ENCODE results near the gene MTHFD1L.

The MTHFD1L gene

DNA sequence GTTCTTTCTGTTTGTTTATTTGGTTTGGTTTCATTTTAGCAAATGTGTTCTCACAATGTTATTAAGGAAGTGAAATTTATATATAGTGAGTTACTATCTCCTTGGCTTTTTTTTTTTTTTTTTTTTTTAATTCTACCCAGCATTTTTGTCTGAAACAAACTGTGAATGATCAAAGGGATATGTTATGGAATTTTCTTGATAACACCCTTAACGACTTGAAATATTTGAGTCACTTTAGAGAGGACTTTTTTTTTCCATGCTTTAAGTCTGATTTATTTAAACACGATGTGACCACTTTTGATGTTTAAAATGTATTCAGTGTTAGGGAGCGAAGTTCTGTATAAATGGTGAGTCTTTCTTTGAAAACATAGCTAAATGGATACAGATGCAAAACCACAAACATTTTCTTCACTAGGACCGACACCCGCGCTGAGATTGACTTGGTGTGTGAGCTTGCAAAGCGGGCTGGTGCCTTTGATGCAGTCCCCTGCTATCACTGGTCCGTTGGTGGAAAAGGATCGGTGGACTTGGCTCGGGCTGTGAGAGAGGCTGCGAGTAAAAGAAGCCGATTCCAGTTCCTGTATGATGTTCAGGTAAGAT lies 149.7 kb downstream of the MTHFD1L start:
- peaks cover 60% of the 10 kb centered on the region for H3K36me3 ChIP-seq (ENCODE audit: control insufficient read depth, insufficient read depth, low read length)
- H3K4me3 ChIP-seq (ENCODE audit: low read depth, low read length): no peak overlapping the region
- H3K27ac ChIP-seq (ENCODE audit: low read depth, low read length): no peak overlapping the region
- no peaks in the 10 kb centered on the region for H3K9me3 ChIP-seq (ENCODE audit: control insufficient read depth, insufficient read depth, low read length)
- peaks cover 4% of the 10 kb centered on the region for H3K4me1 ChIP-seq (ENCODE audit: control insufficient read depth, insufficient read depth, low read length)
- H3K9ac ChIP-seq (ENCODE audit: low read depth, low read length): no peak overlapping the region
- H3K27me3 ChIP-seq (ENCODE audit: control insufficient read depth, insufficient read depth, low read length): no peaks in the 10 kb centered on the region

DNA sequence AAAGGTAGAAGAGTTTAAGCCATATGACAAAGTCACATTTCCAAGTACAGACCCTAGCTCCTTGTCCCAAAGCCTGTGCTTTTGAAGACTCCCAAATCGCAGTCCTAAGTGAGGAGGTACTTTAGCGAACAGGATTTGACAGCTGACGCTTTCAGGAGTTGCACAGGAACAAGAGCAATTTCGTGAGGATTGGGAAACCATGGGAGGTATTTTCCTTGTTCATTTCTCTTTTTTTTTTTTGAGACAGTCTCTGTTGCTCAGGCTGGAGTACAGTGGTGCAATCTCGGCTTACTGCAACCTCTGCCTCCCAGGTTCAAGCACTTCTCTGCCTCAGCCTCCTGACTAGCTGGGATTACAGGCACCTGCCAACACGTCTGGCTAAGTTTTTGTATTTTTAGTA lies 150.6 kb downstream of the MTHFD1L start:
- no peak overlapping the region for H3K27ac ChIP-seq (ENCODE audit: low read depth, low read length)
- peaks cover 69% of the 10 kb centered on the region for H3K36me3 ChIP-seq (ENCODE audit: control insufficient read depth, insufficient read depth, low read length)

DNA sequence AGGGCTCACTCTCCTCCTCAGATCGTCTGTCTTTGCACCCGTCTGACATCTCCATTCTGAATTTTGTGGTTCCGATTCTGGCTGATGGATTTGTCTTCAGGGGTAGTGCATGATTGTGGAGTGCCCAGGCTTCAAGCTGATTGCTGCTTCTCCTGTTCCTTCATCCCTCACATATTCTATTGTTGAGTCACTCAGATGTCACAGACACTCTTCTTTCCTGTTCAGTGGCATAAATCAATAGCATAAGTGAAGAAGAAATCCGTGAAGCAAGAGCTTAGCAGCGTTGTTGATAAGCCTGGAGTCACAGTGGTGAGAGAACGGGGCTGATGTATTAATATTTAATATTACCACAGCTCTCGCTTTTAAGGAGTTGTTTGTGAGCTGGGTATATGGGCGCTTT lies 152.5 kb downstream of the MTHFD1L start:
- H3K4me1 ChIP-seq (ENCODE audit: control insufficient read depth, insufficient read depth, low read length): peaks cover 17% of the 10 kb centered on the region
- H3K4me3 ChIP-seq (ENCODE audit: low read depth, low read length): no peak overlapping the region
- H3K36me3 ChIP-seq (ENCODE audit: control insufficient read depth, insufficient read depth, low read length): peaks cover 79% of the 10 kb centered on the region
- no peak overlapping the region for H3K27ac ChIP-seq (ENCODE audit: low read depth, low read length)
- H3K9ac ChIP-seq (ENCODE audit: low read depth, low read length): no peak overlapping the region
- no peaks in the 10 kb centered on the region for H3K27me3 ChIP-seq (ENCODE audit: control insufficient read depth, insufficient read depth, low read length)
- no peaks in the 10 kb centered on the region for H3K9me3 ChIP-seq (ENCODE audit: control insufficient read depth, insufficient read depth, low read length)

More for the DNA sequence above, 150.6 kb downstream of the MTHFD1L start:
- H3K27me3 ChIP-seq (ENCODE audit: control insufficient read depth, insufficient read depth, low read length): no peaks in the 10 kb centered on the region
- no peaks in the 10 kb centered on the region for H3K9me3 ChIP-seq (ENCODE audit: control insufficient read depth, insufficient read depth, low read length)
- peaks cover 3% of the 10 kb centered on the region; the same call in 1 of the 2 replicates for H3K4me1 ChIP-seq (ENCODE audit: control insufficient read depth, insufficient read depth, low read length)
- H3K9ac ChIP-seq (ENCODE audit: low read depth, low read length): no peak overlapping the region
- no peak overlapping the region for H3K4me3 ChIP-seq (ENCODE audit: low read depth, low read length)

DNA sequence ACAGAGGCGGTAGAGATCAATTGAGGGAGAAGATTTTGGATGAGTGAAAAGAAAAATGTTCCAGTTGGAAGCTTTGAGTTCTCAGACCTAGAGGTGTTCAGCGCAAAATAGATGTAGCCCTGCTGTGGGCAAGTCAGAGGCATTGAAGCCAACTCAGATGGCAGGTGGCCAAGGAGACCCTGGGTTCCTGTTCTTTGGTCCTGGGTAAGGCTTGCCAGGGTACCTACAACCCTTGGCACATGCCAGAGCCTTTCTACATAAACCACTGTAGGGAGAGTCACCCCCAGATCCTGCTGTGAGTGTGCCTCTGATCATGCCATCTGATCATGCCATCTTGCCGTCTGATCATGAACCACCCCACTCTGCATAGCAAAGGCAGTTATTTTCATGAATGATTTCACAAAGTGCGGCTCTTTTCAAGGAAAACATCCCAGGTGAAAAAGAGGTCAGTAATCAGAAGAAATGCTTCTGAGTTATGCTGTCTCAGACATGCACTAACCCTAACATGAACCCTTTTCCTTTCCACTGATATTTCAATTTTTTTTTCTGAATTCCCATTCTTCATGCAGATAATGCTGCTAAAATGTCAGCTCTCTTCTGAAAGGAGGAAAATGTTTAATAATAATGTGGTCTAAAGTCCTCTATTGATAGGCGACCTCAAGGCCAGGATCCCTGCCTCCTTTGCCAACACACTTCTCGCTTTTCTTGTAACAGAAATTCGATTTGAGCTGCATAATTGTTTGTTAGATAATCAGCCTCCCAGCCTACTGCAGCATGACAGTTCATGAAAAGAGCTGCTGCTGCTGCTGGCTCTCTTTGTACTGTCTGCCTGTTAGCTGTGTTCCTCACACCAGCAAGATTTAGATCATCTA lies 153.6 kb downstream of the MTHFD1L start:
- Histone ChIP-seq H3K36me3 (ENCODE audit: control insufficient read depth, insufficient read depth, low read length) (peaks cover 81% of the 10 kb centered on the region), H3K4me3 (ENCODE audit: low read depth, low read length) (no peak overlapping the region), H3K9ac (ENCODE audit: low read depth, low read length) (no peak overlapping the region), H3K4me1 (ENCODE audit: control insufficient read depth, insufficient read depth, low read length) (peaks cover 17% of the 10 kb centered on the region), H3K27me3 (ENCODE audit: control insufficient read depth, insufficient read depth, low read length) (no peaks in the 10 kb centered on the region), H3K27ac (ENCODE audit: low read depth, low read length) (no peak overlapping the region), H3K9me3 (ENCODE audit: control insufficient read depth, insufficient read depth, low read length) (no peaks in the 10 kb centered on the region)

DNA sequence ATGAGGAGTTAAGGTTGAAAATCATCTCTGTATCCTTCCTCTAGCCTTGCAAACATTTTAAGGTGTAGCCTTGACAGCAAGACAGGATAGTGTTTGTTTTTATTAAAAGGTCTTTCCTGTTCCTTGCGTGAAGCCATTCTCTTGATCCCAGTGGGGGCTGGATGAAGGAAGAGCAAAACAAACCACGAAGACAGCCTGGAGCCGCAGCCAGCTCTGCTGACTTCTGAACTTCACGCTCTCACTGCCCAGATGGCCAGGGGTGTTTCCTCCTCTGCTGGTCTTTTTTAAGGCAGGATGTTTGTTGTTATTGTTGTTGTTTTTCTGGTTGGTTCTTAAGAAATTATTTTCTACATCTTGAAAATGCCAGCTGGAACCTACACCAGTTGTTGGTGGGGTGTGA lies 156.4 kb downstream of the MTHFD1L start:
- no peaks in the 10 kb centered on the region for H3K9me3 ChIP-seq (ENCODE audit: control insufficient read depth, insufficient read depth, low read length)
- no peak overlapping the region for H3K9ac ChIP-seq (ENCODE audit: low read depth, low read length)
- H3K27ac ChIP-seq (ENCODE audit: low read depth, low read length): peak overlapping the region; percentile 56
- no peaks in the 10 kb centered on the region for H3K27me3 ChIP-seq (ENCODE audit: control insufficient read depth, insufficient read depth, low read length)
- peaks cover 14% of the 10 kb centered on the region for H3K4me1 ChIP-seq (ENCODE audit: control insufficient read depth, insufficient read depth, low read length)
- peaks cover 60% of the 10 kb centered on the region for H3K36me3 ChIP-seq (ENCODE audit: control insufficient read depth, insufficient read depth, low read length)
- no peak overlapping the region for H3K4me3 ChIP-seq (ENCODE audit: low read depth, low read length)

GRCh38 chr6:151022492-151022891 lies 157.0 kb downstream of the MTHFD1L start:
- no peaks in the 10 kb centered on the region for H3K9me3 ChIP-seq (ENCODE audit: control insufficient read depth, insufficient read depth, low read length)
- no peaks in the 10 kb centered on the region for H3K27me3 ChIP-seq (ENCODE audit: control insufficient read depth, insufficient read depth, low read length)
- H3K27ac ChIP-seq (ENCODE audit: low read depth, low read length): peak overlapping the region; percentile 56
- peaks cover 14% of the 10 kb centered on the region for H3K4me1 ChIP-seq (ENCODE audit: control insufficient read depth, insufficient read depth, low read length)
- H3K4me3 ChIP-seq (ENCODE audit: low read depth, low read length): no peak overlapping the region
- H3K36me3 ChIP-seq (ENCODE audit: control insufficient read depth, insufficient read depth, low read length): peaks cover 56% of the 10 kb centered on the region
- no peak overlapping the region for H3K9ac ChIP-seq (ENCODE audit: low read depth, low read length)

DNA sequence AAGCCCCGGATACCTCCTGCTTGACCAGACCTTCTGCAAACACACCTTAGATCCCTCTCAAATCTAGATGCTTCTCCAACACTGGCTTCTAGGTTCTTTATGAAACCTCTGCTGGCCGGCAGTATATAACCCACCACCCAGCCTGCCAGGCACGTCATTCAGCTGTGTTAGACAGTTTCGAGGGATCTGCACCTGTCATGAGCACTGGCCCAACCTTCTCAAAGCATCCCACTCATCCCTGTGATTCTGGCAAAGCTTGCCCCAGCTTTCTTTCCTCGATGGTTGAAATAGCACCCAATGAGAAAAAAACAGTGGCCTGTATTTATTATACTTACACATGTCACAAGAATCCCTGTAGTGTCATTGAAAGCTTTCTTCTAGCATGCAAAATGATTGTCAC lies 157.8 kb downstream of the MTHFD1L start:
- Histone ChIP-seq H3K9ac (ENCODE audit: low read depth, low read length) (no peak overlapping the region), H3K27ac (ENCODE audit: low read depth, low read length) (no peak overlapping the region), H3K27me3 (ENCODE audit: control insufficient read depth, insufficient read depth, low read length) (no peaks in the 10 kb centered on the region), H3K4me1 (ENCODE audit: control insufficient read depth, insufficient read depth, low read length) (peaks cover 14% of the 10 kb centered on the region), H3K9me3 (ENCODE audit: control insufficient read depth, insufficient read depth, low read length) (no peaks in the 10 kb centered on the region), H3K36me3 (ENCODE audit: control insufficient read depth, insufficient read depth, low read length) (peaks cover 47% of the 10 kb centered on the region), H3K4me3 (ENCODE audit: low read depth, low read length) (no peak overlapping the region)

- peaks cover 14% of the 10 kb centered on the region for H3K4me1 ChIP-seq (ENCODE audit: control insufficient read depth, insufficient read depth, low read length)
Measured at GRCh38 chr6:151024597-151024996, 159.1 kb downstream of the MTHFD1L start.

DNA sequence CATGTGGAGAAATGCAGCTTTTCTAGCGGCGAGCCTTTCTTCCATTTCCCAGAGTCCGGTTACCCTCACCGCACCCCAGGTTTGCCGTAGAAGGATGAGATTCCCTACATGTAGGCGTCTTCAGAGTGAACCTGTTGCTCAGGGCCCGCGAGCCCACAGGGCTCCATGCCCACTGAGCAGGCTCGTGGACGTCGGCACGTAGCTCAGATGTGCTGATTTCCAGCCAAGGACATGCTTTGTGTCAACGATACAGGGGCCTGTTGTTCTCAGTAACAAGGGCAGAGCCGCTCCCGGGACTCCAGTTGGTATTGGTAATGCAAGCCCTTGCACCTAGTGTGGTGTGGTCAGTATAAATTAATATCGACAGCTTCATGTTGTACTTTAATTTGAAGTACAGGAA lies 159.6 kb downstream of the MTHFD1L start:
- Histone ChIP-seq H3K9me3 (ENCODE audit: control insufficient read depth, insufficient read depth, low read length) (no peaks in the 10 kb centered on the region), H3K27ac (ENCODE audit: low read depth, low read length) (no peak overlapping the region), H3K9ac (ENCODE audit: low read depth, low read length) (no peak overlapping the region), H3K36me3 (ENCODE audit: control insufficient read depth, insufficient read depth, low read length) (peaks cover 33% of the 10 kb centered on the region), H3K4me1 (ENCODE audit: control insufficient read depth, insufficient read depth, low read length) (peaks cover 14% of the 10 kb centered on the region), H3K27me3 (ENCODE audit: control insufficient read depth, insufficient read depth, low read length) (no peaks in the 10 kb centered on the region), H3K4me3 (ENCODE audit: low read depth, low read length) (no peak overlapping the region)

More at GRCh38 chr6:151024597-151024996, 159.1 kb downstream of the MTHFD1L start:
- Histone ChIP-seq H3K9me3 (ENCODE audit: control insufficient read depth, insufficient read depth, low read length) (no peaks in the 10 kb centered on the region), H3K27me3 (ENCODE audit: control insufficient read depth, insufficient read depth, low read length) (no peaks in the 10 kb centered on the region), H3K27ac (ENCODE audit: low read depth, low read length) (no peak overlapping the region), H3K9ac (ENCODE audit: low read depth, low read length) (no peak overlapping the region), H3K4me3 (ENCODE audit: low read depth, low read length) (no peak overlapping the region), H3K36me3 (ENCODE audit: control insufficient read depth, insufficient read depth, low read length) (peaks cover 35% of the 10 kb centered on the region)

GRCh38 chr6:151026041-151026663 lies 160.7 kb downstream of the MTHFD1L start:
- Histone ChIP-seq H3K36me3 (ENCODE audit: control insufficient read depth, insufficient read depth, low read length) (peaks cover 25% of the 10 kb centered on the region), H3K4me3 (ENCODE audit: low read depth, low read length) (no peak overlapping the region), H3K27ac (ENCODE audit: low read depth, low read length) (no peak overlapping the region), H3K9me3 (ENCODE audit: control insufficient read depth, insufficient read depth, low read length) (no peaks in the 10 kb centered on the region), H3K9ac (ENCODE audit: low read depth, low read length) (no peak overlapping the region), H3K27me3 (ENCODE audit: control insufficient read depth, insufficient read depth, low read length) (no peaks in the 10 kb centered on the region), H3K4me1 (ENCODE audit: control insufficient read depth, insufficient read depth, low read length) (peaks cover 14% of the 10 kb centered on the region)

DNA sequence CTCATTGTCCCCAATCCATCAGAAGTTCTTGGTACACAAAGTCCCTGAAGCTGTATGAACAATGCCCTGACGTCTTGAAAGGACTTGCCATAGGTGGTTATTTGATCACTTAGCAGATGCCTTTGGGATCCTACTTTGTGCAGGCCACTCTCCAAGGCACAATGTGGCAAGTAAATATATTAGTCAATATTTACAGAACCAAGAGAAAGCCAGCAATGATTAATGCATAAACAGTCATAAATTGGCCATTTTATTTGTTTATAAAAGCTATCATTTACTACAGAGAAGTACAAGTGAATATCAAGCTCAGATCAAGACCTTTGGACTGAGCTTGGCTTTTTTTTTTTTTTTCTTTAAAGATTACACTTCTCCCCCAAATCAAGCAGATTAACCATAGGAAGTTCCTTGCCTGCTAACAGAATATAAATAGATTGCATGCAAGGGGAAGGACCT lies 161.8 kb downstream of the MTHFD1L start:
- H3K9ac ChIP-seq (ENCODE audit: low read depth, low read length): no peak overlapping the region
- H3K4me3 ChIP-seq (ENCODE audit: low read depth, low read length): no peak overlapping the region
- H3K4me1 ChIP-seq (ENCODE audit: control insufficient read depth, insufficient read depth, low read length): peaks cover 5% of the 10 kb centered on the region; the same call in 1 of the 2 replicates
- H3K9me3 ChIP-seq (ENCODE audit: control insufficient read depth, insufficient read depth, low read length): no peaks in the 10 kb centered on the region
- no peaks in the 10 kb centered on the region for H3K27me3 ChIP-seq (ENCODE audit: control insufficient read depth, insufficient read depth, low read length)
- H3K27ac ChIP-seq (ENCODE audit: low read depth, low read length): no peak overlapping the region
- H3K36me3 ChIP-seq (ENCODE audit: control insufficient read depth, insufficient read depth, low read length): peaks cover 15% of the 10 kb centered on the region
